Stomach (tissue), 9 donors: ENCODE data around the gene YWHAG. TPM values are rescaled to one million over a fixed set of nuclear protein-coding genes. Genes with fewer than 3 reads are reported as not detected.
"Not testable (repeated sequence)": the region's sequence is repeated elsewhere in the genome, so short reads cannot be mapped to it uniquely, and the experiment has no call there.

Experiments
- DNase-seq, 2 donors: peaks; one replicate each; pipeline versions ENCODE4 v3.0.0 to v3.0.0-alpha.2; 2013 to 2019
- H3K27ac ChIP-seq, 5 donors: fragments of 200-600 bp in 4 of 5; sonication (generic) in 4 of 5; one replicate each; pipeline ENCODE4 v1.5.1; 2013 to 2019; ENCODE audit warnings: mild to moderate bottlenecking in 1 of 5, moderate library complexity in 1 of 5
- H3K27me3 ChIP-seq, 3 donors: fragments of 200-600 bp; sonication (generic); one replicate each; pipeline ENCODE4 v1.5.1; 2017 to 2019; ENCODE audit warnings: mixed run types in 1 of 3
- H3K36me3 ChIP-seq, 4 donors: fragments of 200-600 bp; sonication (generic); 1 replicate in 3 of 4; 2 replicates in 1 of 4; pipeline ENCODE4 v1.5.1; 2016 to 2019
- H3K4me1 ChIP-seq, 4 donors: fragments of 200-600 bp; sonication (generic); one replicate each; pipeline ENCODE4 v1.5.1; 2016 to 2019
- H3K4me3 ChIP-seq, 4 donors: fragments of 200-600 bp; sonication (generic) in 3 of 4; one replicate each; pipeline ENCODE4 v1.5.1; 2016 to 2019; ENCODE audit warnings: mild to moderate bottlenecking in 1 of 4
- H3K9me3 ChIP-seq, 4 donors: fragments of 200-600 bp; sonication (generic); one replicate each; pipeline ENCODE4 v1.5.1; 2016 to 2019
- EP300 ChIP-seq: sonication (generic); formaldehyde crosslinking; IDR thresholded peaks from one replicate; pipeline ENCODE4 v1.6.1; 2017; ENCODE audit warnings: antibody characterized with exemption
- POLR2A ChIP-seq, 4 donors: fragments of 450-650 bp; IDR thresholded peaks; one replicate each; pipeline ENCODE4 v1.6.1; 2016; ENCODE audit warnings: antibody characterized with exemption in 4 of 4, control low read depth in 2 of 4, mild to moderate bottlenecking in 1 of 4, moderate library complexity in 1 of 4
- POLR2AphosphoS5 ChIP-seq, 3 donors: sonication (generic); formaldehyde crosslinking; IDR thresholded peaks; one replicate each; pipeline ENCODE4 v1.6.1; 2016; ENCODE audit warnings: antibody characterized with exemption in 3 of 3
- WGBS, 5 donors: extraction: QIAGEN DNeasy Blood & Tissue Kit in 3 of 5; methylation state at CpG; one replicate each; pipeline versions ENCODE4 v1.1.5 to v1.1.7; 2013 to 2018; 5-methylcytosine and 5-hydroxymethylcytosine counted together
- intact Hi-C: fragments of 100-400 bp; cut with DNase I; formaldehyde crosslinking; loops from one replicate; pipeline ENCODE4 v1.15.1; 2023; ENCODE audit warnings: low total_unique reads
- polyA plus RNA-seq, 3 donors: library from polyadenylated mRNA; stranded (reverse); fragments of 200-250 nt; gene quantifications; one replicate each; pipeline ENCODE4 v1.2.3, GENCODE V29; 2013
- total RNA-seq, 5 donors: library from RNA; depleted of rRNA; stranded (reverse); fragments of >200 nt; gene quantifications; one replicate each; pipeline versions ENCODE4 v1.1.0 to v1.2.3, GENCODE V29; 2014 to 2016
- TF ChIP-seq, protein P1 (sequence below), 7 experiments: fragments of 450-650 bp in 4 of 7; fragments of 200-600 bp in 3 of 7; sonication (generic) in 3 of 7; IDR thresholded peaks; one replicate each; pipeline ENCODE4 v1.5.1; 2016 to 2019; ENCODE audit warnings: antibody characterized with exemption in 7 of 7, control low read depth in 2 of 7, mild to moderate bottlenecking in 1 of 7
- donor health status: healthy with polysubstance abuse.
- donor health status: Bipolar disorder and iron deficiency.
- donor health status: healthy.

YWHAG gene
- total and polyA plus RNA-seq, 8 donors: 26.7 to 64.6 (median 45.9) TPM

DNA sequence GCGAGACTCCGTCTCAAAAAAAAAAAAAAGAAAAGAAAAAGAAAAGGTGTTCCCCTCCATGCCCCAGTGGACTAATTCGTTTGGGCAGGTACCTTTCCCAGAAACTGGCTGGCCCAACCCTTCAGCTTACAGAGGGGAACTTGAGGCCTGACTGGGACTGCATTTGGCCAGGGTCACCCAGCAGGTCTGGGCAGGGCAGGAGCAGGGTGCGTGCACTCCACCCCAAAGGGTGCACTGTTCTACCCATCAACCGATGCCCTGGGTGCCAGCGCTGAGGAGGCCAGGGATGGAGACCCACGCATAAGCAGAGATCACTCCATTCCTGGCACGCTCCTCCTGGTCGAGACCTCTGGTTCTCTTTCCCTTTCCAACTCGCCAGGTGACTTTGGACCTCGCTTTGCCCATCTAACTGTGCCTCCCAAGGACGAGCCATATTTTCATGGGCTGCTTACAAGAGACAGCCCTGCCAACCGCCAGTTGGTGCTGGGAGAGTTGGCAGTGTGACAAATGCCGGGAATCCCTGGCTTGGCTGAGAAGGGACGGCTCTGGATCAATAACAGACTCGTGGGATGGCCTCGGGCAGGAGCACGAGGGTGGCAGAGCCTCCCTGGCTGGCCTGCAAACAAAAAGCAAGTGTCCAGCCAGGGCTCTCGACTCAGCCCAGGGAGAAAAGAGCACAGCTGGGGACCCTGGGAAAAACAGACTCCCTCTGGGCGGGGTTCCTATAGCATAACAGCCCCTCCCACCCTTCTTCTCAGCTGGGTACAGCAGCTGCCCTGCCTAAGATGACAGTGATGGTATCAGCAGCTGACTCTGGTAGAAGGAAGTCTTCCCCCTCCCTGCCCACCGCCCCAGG, 48.5 kb downstream of the YWHAG start:
- TF ChIP-seq, protein P1, sequence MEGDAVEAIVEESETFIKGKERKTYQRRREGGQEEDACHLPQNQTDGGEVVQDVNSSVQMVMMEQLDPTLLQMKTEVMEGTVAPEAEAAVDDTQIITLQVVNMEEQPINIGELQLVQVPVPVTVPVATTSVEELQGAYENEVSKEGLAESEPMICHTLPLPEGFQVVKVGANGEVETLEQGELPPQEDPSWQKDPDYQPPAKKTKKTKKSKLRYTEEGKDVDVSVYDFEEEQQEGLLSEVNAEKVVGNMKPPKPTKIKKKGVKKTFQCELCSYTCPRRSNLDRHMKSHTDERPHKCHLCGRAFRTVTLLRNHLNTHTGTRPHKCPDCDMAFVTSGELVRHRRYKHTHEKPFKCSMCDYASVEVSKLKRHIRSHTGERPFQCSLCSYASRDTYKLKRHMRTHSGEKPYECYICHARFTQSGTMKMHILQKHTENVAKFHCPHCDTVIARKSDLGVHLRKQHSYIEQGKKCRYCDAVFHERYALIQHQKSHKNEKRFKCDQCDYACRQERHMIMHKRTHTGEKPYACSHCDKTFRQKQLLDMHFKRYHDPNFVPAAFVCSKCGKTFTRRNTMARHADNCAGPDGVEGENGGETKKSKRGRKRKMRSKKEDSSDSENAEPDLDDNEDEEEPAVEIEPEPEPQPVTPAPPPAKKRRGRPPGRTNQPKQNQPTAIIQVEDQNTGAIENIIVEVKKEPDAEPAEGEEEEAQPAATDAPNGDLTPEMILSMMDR (IDR thresholded peaks at IDR 0.05): no peak
- TF ChIP-seq EP300 (no peak), POLR2A (IDR thresholded peaks at IDR 0.05) (no peak), POLR2AphosphoS5 (IDR thresholded peaks at IDR 0.05) (no peak)
- H3K4me1 ChIP-seq: peaks cover 12 to 37% (median 31%) of the 10 kb centered on the region in 4 donors
- no peaks in the 10 kb centered on the region for H3K36me3 ChIP-seq
- DNase-seq: peak in 1 of 2 donors; percentile 67
- no peak overlapping the region for H3K4me3 ChIP-seq
- intact Hi-C loops: loop anchor here (5.0 kb wide), 1 partner anchor 138 kb away; no protein-coding TSS in a partner anchor
- H3K27ac ChIP-seq: peak overlapping the region in 4 of 5 donors; percentile 24 to 76 (median 44)
- WGBS, 5 donors: 53 to 57% (median 55%) methylated on average over 20 to 21 of the region's 21 CpGs
- H3K27me3 ChIP-seq: no peaks in the 10 kb centered on the region
- H3K9me3 ChIP-seq: no peaks in the 10 kb centered on the region

GRCh38 chr7:76309341-76310101, 49.3 kb downstream of the YWHAG start:
- not testable (repeated sequence) for H3K4me3 ChIP-seq, H3K9me3 ChIP-seq, DNase-seq, H3K36me3 ChIP-seq, H3K27me3 ChIP-seq
- Histone ChIP-seq H3K4me1 (peaks cover 20 to 45% (median 39%) of the 10 kb centered on the region in 4 donors), H3K27ac (peak overlapping the region in 1 of 5 donors; percentile 76)
- WGBS, 5 donors: 94 to 98% (median 96%) methylated on average over 25 to 50 of the region's 50 CpGs
- intact Hi-C loops: loop anchor here (5.0 kb wide), 1 partner anchor 137 kb away; no protein-coding TSS in a partner anchor

DNA sequence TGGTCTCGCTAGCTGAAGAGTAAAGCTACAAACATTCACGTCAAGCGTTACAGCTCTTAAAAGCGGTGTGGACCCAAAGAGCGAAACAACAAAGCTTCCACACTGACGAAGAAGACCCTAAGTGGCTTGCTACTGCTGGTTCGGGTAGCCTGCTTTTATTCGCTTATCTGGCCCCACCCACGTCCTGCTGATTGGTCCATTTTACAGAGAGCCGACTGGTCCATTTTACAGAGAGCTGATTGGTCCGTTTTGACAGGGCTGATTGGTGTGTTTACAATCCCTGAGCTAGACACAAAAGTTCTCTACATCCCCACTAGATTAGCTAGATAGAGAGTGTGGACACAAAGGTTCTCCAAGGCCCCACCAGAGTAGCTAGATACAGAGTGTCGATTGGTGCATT, 49.9 kb downstream of the YWHAG start:
- H3K27ac ChIP-seq, DNase-seq, intact Hi-C loops, H3K27me3 ChIP-seq, H3K9me3 ChIP-seq, H3K36me3 ChIP-seq, H3K4me3 ChIP-seq: not testable (repeated sequence)
- peaks cover 21 to 48% (median 42%) of the 10 kb centered on the region in 4 donors for H3K4me1 ChIP-seq
- WGBS, 5 donors: 86 to 92% (median 92%) methylated on average over 12 of the region's 12 CpGs

DNA sequence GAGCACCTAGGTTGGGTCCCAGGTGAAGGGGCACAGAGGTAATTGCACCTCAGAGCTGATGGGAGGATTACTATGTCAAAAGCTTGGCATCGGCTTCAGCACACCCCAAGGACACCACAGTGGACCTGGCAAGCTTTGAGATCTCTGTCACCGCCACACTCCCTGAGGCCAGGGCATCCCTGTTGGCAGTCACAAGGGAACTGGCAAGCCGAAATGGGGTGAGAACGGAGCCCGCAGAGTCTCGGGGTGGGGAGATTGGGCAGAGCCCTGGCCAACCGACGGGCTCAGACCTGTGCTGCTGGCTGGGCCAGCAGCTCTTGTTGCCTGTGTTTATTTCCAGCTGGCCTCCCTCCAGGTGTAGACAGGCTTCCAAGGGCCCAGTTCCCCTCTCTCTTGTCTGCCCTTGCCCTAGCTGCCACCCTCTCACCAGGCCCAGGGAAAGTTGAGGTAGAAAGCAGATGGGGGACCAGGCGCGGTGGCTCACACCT, 53.9 kb downstream of the YWHAG start:
- Histone ChIP-seq H3K36me3 (peaks cover 0 to 11% (median 6%) of the 10 kb centered on the region in 4 donors), H3K4me1 (peaks cover 41 to 68% (median 54%) of the 10 kb centered on the region in 4 donors), H3K4me3 (peak overlapping the region in 2 of 4 donors; percentile 73 to 92), H3K27ac (peak overlapping the region; percentile 83 to 99 (median 97)), H3K27me3 (no peaks in the 10 kb centered on the region), H3K9me3 (no peaks in the 10 kb centered on the region)
- peak; percentile 57 to 88 for DNase-seq
- intact Hi-C loops: no loop called here
- TF ChIP-seq EP300: no peak
- TF ChIP-seq POLR2A (IDR thresholded peaks at IDR 0.05): no peak
- peak in 2 of 3 donors; percentile 43 to 56 for TF ChIP-seq POLR2AphosphoS5 (IDR thresholded peaks at IDR 0.05)
- TF ChIP-seq, protein P1 (IDR thresholded peaks at IDR 0.05): no peak
- WGBS, 5 donors: 28 to 56% (median 47%) methylated on average over 5 to 10 of the region's 10 CpGs
